ENCODE measurements around the gene NFKBIZ.
A peak's percentile ranks its signal among the peaks of the same experiment; 100 is the strongest.
"Not testable (repeated sequence)": the region's sequence is repeated elsewhere in the genome, so short reads cannot be mapped to it uniquely, and the experiment has no call there.

NFKBIZ gene

DNA sequence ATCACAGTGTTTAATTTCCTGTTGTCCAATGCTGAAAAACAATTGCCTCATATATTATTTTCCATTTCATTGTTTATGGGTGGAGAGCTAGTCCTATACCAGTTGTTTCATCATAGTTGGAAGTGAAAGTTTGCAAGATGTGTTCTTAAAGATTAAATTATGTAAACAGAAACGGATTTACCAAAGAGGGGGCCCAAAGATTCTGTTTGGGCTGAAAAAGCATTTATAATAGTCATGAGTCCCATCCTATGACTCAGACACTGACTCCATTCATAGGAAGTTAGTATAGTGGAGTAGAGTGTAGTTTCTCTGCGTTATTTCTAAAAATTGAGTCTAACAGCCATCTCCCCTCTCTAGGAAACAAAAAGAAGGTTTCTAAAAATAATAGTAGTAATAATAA lies 24.3 kb downstream of the NFKBIZ start:
- DNase-seq (ENCODE audit: low read depth): peak; percentile 29

- DNase-seq (ENCODE audit: low read depth): no peak
These were observed 26.8 kb downstream of the NFKBIZ start for GRCh38 chr3:101876142-101876541.

DNA sequence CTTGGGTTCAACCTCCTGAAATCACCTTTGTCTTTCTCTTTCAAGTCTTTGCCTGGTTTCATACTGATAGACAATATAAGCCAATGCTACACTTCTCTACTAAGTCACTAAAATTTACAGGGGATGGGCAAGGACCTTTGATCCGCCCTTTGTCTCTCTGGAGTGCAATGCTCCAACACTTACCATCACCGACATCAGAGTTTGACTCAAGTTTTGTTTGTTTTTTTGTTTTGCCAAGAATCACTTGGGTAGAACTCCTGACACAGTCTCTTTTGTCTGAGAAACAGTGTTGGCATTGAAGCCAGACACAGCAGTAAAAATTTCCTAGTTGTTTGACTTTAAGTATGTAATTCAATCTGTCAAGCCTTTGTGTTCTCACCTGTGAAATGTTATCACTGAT lies 29.3 kb downstream of the NFKBIZ start:
- DNase-seq (ENCODE audit: low read depth): no peak

DNA sequence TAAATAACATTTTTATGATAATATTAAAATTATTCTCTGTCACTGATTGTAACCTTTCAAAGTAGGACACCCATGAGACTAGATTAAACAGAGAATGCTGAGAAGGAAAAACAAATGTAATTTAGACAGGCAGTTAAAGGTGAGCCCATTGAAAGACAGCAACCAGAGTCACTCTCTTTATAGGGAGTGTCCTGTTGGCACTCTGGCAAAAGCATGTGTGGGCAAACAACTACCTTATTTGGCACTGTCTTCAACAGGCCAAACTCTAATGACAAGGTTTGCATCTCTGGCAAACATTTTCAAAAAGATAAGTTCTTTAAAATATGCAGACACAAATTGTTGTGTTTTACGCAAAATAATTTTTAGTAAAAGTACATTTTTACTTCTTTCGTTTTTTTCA lies 29.8 kb downstream of the NFKBIZ start:
- no peak for DNase-seq (ENCODE audit: low read depth)

GRCh38 chr3:101879623-101880284 lies 30.4 kb downstream of the NFKBIZ start:
- no peak for DNase-seq (ENCODE audit: low read depth)

DNA sequence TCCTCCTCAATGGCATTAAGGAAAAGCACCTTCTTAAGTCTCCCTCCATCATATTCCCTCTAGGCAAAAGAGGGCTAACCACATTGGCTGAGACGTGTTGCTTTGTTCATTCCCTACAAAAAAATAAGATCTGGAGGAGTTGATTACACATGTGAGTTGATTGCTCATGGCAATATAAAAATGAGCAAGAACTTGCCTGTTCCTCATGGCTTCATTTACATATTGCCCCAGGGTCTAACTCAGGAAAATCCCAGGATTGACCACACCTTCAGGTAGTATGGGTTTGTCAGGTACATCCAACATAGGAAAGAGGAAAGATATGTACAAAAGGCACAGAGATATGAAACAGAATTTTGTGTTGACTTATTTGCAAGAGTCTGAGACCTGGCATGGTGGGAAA lies 35.5 kb downstream of the NFKBIZ start:
- no peak for DNase-seq (ENCODE audit: low read depth)

- not testable (repeated sequence) for DNase-seq (ENCODE audit: low read depth)
These were observed 36.3 kb downstream of the NFKBIZ start for GRCh38 chr3:101885584-101885983.

DNA sequence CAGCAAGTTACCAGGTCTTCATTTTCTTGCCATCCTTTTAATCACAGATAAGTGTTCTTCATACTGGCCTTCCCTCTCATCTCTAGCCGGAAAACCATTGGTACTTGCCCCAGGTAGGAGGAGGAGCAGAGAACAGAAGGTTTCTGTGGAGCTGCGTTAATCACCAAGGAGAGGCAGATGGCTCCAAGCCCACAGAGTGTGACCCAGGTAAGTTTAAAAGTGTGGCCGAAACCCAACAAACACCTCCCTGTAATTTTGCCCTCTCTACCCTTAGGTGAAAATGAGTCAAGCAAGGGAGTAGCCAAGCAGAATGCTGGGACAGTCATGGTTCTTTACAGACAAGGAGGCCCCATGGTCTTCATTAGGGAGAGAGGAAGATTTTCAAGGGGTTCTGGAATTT lies 37.3 kb downstream of the NFKBIZ start:
- no peak for DNase-seq (ENCODE audit: low read depth)

- DNase-seq (ENCODE audit: low read depth): no peak
These were observed 39.3 kb downstream of the NFKBIZ start for GRCh38 chr3:101888653-101889052.

DNA sequence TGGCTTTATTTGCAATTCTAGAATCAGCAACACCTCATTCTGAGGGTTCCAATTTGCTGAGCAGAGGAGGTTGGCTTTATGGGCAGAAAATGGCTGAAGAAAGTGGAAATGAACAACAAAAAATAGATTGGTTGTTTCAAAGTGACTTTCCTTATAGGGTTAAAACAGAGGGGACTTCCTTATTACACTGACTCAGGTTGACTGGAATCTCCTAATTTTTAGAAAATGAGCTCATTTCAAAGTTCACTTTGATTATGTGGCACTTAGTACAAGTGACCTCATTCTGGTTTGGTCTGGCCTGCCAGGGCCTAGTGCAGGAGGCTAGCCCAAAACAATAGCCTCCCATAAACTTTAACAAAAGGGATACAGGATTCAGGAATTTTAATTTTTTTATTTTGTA lies 41.4 kb downstream of the NFKBIZ start:
- peak; percentile 15 for DNase-seq (ENCODE audit: low read depth)

GRCh38 chr3:101892648-101893047 lies 43.3 kb downstream of the NFKBIZ start:
- DNase-seq (ENCODE audit: low read depth): no peak

- no peak for DNase-seq (ENCODE audit: low read depth)
These were observed 46.9 kb downstream of the NFKBIZ start for GRCh38 chr3:101896083-101896757.

DNA sequence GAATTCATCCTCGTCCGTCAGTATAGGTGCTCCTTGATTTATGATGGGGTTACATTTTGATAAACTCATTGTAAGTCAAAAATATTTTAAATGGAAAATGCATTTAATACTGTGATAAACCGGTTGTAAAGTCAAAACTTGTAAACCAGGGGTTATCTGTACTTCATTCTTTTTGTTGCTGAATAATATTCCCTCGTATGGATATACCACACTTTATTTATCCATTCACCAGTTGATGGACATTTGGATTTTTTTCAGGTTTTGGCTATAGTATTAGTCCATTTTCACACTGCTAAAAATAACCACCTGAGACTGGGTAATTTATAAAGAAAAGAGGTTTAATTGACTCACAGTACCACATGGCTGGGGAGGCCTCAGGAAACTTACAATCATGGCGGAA lies 47.7 kb downstream of the NFKBIZ start:
- DNase-seq (ENCODE audit: low read depth): no peak

DNA sequence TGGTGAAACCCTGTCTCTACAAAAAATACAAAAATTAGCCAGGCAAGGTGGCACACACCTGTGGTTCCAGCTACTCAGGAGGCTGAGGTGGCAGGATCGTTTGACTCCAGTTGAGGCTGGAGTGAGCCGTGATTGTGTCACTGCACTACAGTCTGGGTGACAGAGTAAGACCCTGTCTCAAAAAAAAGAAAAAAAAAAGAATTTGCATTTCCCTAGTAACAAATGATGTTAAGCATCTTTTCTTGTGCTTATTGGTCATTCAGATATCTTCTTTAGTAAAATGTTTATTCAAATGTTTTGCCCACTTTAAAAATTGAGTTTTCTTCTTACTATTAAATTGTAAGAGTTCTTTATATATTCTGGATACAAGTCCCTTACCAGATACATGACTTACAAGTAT lies 48.7 kb downstream of the NFKBIZ start:
- DNase-seq (ENCODE audit: low read depth): no peak

DNA sequence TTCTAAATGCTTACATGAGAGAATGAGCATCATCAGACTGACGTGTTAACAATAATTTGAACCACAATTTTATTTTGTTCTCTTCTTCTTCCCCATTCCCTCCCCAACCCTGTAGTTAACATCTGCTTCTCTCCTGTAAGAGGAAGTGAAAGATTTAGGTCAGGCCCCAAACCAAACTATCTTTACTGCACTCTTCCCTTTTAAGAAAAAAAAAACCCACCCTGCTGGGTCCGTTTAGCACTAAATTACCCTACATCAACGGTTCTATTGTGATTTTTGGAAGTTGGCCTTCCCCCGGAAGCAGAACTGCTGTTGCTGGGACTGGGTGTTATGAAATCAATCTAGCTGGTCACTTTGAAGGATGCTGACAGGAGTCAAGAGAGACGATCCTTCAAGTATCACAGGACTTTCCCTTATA lies 49.4 kb downstream of the NFKBIZ start:
- DNase-seq (ENCODE audit: low read depth): no peak

DNA sequence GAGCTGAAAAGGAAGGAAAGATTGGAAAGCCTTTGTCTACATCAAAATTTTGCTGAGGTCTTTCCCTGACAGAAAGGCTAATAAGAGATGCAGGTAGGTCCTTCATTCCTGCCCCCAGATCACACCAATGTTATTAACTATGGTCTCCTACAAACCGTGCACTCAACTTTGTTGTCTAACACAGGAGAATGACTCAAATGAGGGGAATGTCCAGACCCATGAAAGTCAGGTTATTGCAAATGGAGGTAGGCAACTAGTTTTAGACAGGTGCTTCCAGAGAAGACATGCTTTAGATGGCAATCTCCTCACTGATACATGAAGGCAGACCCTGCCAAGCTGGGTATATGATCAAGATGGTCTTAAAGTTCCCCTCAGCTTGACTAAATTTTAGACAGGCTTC lies 51.0 kb downstream of the NFKBIZ start:
- no peak for DNase-seq (ENCODE audit: low read depth)

DNA sequence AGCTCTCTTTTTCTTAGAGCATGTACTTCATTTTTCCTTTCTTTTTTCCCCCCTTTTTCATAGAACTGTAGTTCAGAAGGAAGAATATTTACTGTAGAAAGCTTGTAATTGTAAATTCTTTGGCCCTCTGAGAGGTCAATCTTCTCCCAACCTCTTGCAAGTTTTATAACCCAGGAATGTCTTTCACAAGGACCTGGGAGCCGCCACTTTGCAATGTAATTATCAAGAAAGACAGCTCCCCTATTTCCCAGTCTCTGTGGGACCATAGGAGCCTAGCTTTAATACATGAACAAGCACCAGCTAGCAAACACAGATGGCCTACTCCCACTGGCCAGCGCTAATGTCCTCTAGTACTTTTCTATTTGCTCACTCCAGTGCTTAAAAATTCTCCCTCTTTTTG lies 51.4 kb downstream of the NFKBIZ start:
- DNase-seq (ENCODE audit: low read depth): no peak

DNA sequence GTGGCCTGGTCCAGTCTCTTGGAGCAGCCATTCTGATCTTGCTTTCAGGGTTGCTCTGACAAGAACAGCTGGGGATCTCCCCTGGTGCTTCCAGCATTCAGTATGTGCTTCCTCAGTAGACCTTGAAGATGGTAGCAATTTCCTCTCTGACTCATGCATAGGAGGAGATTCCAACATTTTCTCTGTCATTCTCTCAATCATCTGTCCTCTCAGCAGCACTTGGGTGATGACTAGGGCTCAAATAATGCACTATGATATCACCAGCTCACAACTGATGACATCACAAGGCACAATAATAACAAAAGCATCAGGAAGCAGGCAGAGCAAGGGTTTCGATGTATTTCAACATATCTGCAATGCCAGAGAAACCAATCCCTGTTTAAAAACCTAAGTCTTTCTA lies 52.7 kb downstream of the NFKBIZ start:
- peak; percentile 82 for DNase-seq (ENCODE audit: low read depth)

- DNase-seq (ENCODE audit: low read depth): peak; percentile 40
These were observed 54.1 kb downstream of the NFKBIZ start for GRCh38 chr3:101903451-101903871.

GRCh38 chr3:101905573-101905972 lies 56.3 kb downstream of the NFKBIZ start:
- DNase-seq (ENCODE audit: low read depth): not testable (repeated sequence)

Data from fibroblast of gingiva (primary cell).